Liver (tissue), 9 donors: Measurements from ENCODE around the gene TRIM32. TPM values are rescaled to one million over a fixed set of nuclear protein-coding genes. Genes with fewer than 3 reads are reported as not detected.

Experiments used
- DNase-seq: peaks from one replicate; pipeline ENCODE4 v3.0.0-alpha.2; 2017; ENCODE audit warnings: low spot score
- H3K27ac ChIP-seq, 2 donors: one replicate each; pipeline ENCODE4 v1.7.0; 2013; ENCODE audit warnings: inconsistent platforms in 2 of 2, low read length in 2 of 2, control low read depth in 1 of 2, low read depth in 1 of 2, mild to moderate bottlenecking in 1 of 2
- H3K27me3 ChIP-seq, 4 donors: one replicate each; pipeline versions ENCODE4 v1.6.1 to v1.7.0; 2013; ENCODE audit warnings: low read length in 3 of 4, inconsistent platforms in 1 of 4, mild to moderate bottlenecking in 1 of 4, moderate library complexity in 1 of 4; ENCODE audit not compliant: control insufficient read depth in 4 of 4, insufficient read depth in 4 of 4
- H3K36me3 ChIP-seq, 4 donors: one replicate each; pipeline versions ENCODE4 v1.6.1 to v1.7.0; 2013; ENCODE audit warnings: low read length in 3 of 4, mild to moderate bottlenecking in 3 of 4, low read depth in 1 of 4, moderate library complexity in 1 of 4; ENCODE audit not compliant: control insufficient read depth in 4 of 4, insufficient read depth in 3 of 4
- H3K4me1 ChIP-seq, 4 donors: one replicate each; pipeline versions ENCODE4 v1.6.1 to v1.7.0; 2013; ENCODE audit warnings: low read length in 3 of 4, mild to moderate bottlenecking in 3 of 4, moderate library complexity in 1 of 4; ENCODE audit not compliant: control insufficient read depth in 4 of 4, insufficient read depth in 4 of 4
- H3K4me3 ChIP-seq, 3 donors: one replicate each; pipeline versions ENCODE4 v1.6.1 to v1.7.0; 2013; ENCODE audit warnings: low read length in 3 of 3, control low read depth in 1 of 3, low read depth in 1 of 3, mild to moderate bottlenecking in 1 of 3
- H3K9ac ChIP-seq, 2 donors: one replicate each; pipeline ENCODE4 v1.7.0; 2013; ENCODE audit warnings: low read length in 2 of 2, mild to moderate bottlenecking in 2 of 2, moderate library complexity in 2 of 2, control low read depth in 1 of 2, low read depth in 1 of 2
- H3K9me3 ChIP-seq, 4 donors: one replicate each; pipeline versions ENCODE4 v1.6.1 to v1.7.0; 2013; ENCODE audit warnings: low read length in 3 of 4; ENCODE audit not compliant: control insufficient read depth in 4 of 4
- ATF3 ChIP-seq: IDR thresholded peaks from 2 replicates; pipeline ENCODE4 v1.6.1; 2016; ENCODE audit warnings: antibody characterized with exemption
- CTCF ChIP-seq: fragments of 150-350 bp; IDR thresholded peaks from 2 replicates; pipeline ENCODE4 v1.5.1; 2017; ENCODE audit warnings: improper control_type of control experiment, low read depth, low read length; ENCODE audit not compliant: missing input control
- EGR1 ChIP-seq, 2 donors: IDR thresholded peaks; 2 replicates each; pipeline ENCODE4 v1.6.1; 2016 to 2018; ENCODE audit warnings: antibody characterized with exemption in 2 of 2, low read depth in 2 of 2
- FOXA1 ChIP-seq: IDR thresholded peaks from 2 replicates; pipeline ENCODE4 v1.6.1; 2016; ENCODE audit warnings: antibody characterized with exemption
- FOXA2 ChIP-seq: IDR thresholded peaks from 2 replicates; pipeline ENCODE4 v1.6.1; 2016; ENCODE audit warnings: antibody characterized with exemption
- GABPA ChIP-seq, 2 donors: IDR thresholded peaks in 1 of 2; conservative IDR thresholded peaks in 1 of 2; 2 replicates each; pipeline ENCODE4 v1.6.1; 2016; ENCODE audit warnings: antibody characterized with exemption in 2 of 2, mild to moderate bottlenecking in 1 of 2, moderate library complexity in 1 of 2
- HNF4A ChIP-seq, 2 donors: conservative IDR thresholded peaks; 2 replicates each; pipeline ENCODE4 v1.6.1; 2016; ENCODE audit warnings: antibody characterized with exemption in 2 of 2, mild to moderate bottlenecking in 2 of 2
- HNF4G ChIP-seq: IDR thresholded peaks from 2 replicates; pipeline ENCODE4 v1.6.1; 2016; ENCODE audit warnings: antibody characterized with exemption
- JUND ChIP-seq, 2 donors: IDR thresholded peaks; 2 replicates each; pipeline ENCODE4 v1.6.1; 2016; ENCODE audit warnings: antibody characterized with exemption in 2 of 2
- MAX ChIP-seq: IDR thresholded peaks from 2 replicates; pipeline ENCODE4 v1.6.1; 2016; ENCODE audit warnings: antibody characterized with exemption
- NR2F2 ChIP-seq: IDR thresholded peaks from 2 replicates; pipeline ENCODE4 v1.6.1; 2016; ENCODE audit warnings: antibody characterized with exemption
- RAD21 ChIP-seq, 2 donors: IDR thresholded peaks; 2 replicates each; pipeline ENCODE4 v1.6.1; 2016; ENCODE audit warnings: antibody characterized with exemption in 2 of 2, mild to moderate bottlenecking in 2 of 2
- REST ChIP-seq: IDR thresholded peaks from 2 replicates; pipeline ENCODE4 v1.6.1; 2016; ENCODE audit warnings: antibody characterized with exemption, mild to moderate bottlenecking
- RXRA ChIP-seq, 2 donors: IDR thresholded peaks; 2 replicates each; pipeline ENCODE4 v1.6.1; 2017 to 2018; ENCODE audit warnings: antibody characterized with exemption in 2 of 2, mild to moderate bottlenecking in 1 of 2
- SP1 ChIP-seq: IDR thresholded peaks from 2 replicates; pipeline ENCODE4 v1.6.1; 2018; ENCODE audit warnings: antibody characterized with exemption, mild to moderate bottlenecking
- TAF1 ChIP-seq: conservative IDR thresholded peaks from 2 replicates; pipeline ENCODE4 v1.6.1; 2016; ENCODE audit warnings: antibody characterized with exemption, mild to moderate bottlenecking
- YY1 ChIP-seq: IDR thresholded peaks from 2 replicates; pipeline ENCODE4 v1.6.1; 2016; ENCODE audit warnings: antibody characterized with exemption, mild to moderate bottlenecking
- WGBS: extraction: QIAGEN DNeasy Blood & Tissue Kit; methylation state at CpG from one replicate; pipeline ENCODE4 v1.1.7; 2013; 5-methylcytosine and 5-hydroxymethylcytosine counted together
- polyA plus RNA-seq, 2 donors: library from polyadenylated mRNA; stranded (reverse) in 1 of 2; unstranded in 1 of 2; fragments of 200-250 nt in 1 of 2; fragments of >200 nt in 1 of 2; fragmentation: Nextera tagmentation in 1 of 2; extraction: Ambion mirVana in 1 of 2; gene quantifications; one replicate each; pipeline versions ENCODE4 v1.2.1 to v1.2.3, GENCODE V29; 2013 to 2015
- total RNA-seq, 2 donors: library from RNA; depleted of rRNA; stranded (reverse); fragments of >200 nt; gene quantifications; one replicate each; pipeline ENCODE4 v1.2.3, GENCODE V29; 2014
- TF ChIP-seq, protein P1 (sequence below): IDR thresholded peaks from 2 replicates; pipeline ENCODE4 v1.6.1; 2016; ENCODE audit warnings: antibody characterized with exemption
- donor health status: healthy.
- donor health status: healthy.
- donor health status: healthy.
- donor health status: healthy.
- donor health status: healthy.

TRIM32 gene
- total and polyA plus RNA-seq, 4 donors = 3.0 to 5.9 (median 3.5) TPM

- H3K9me3 ChIP-seq = no peaks in the 10 kb centered on the region
- no peaks in the 10 kb centered on the region for H3K27me3 ChIP-seq
- no peak overlapping the region for H3K9ac ChIP-seq
- H3K4me1 ChIP-seq = no peaks in the 10 kb centered on the region
- peak; percentile 83 to 85 for TF ChIP-seq RAD21 (IDR thresholded peaks at IDR 0.05)
- no peak for TF ChIP-seq JUND (IDR thresholded peaks at IDR 0.05)
- TF ChIP-seq REST = no peak
- TF ChIP-seq CTCF = peak; percentile 56
- no peak for TF ChIP-seq HNF4G
- TF ChIP-seq MAX = no peak
- TF ChIP-seq GABPA (IDR thresholded peaks at IDR 0.05 in 1 of 2, conservative IDR thresholded peaks at IDR 0.05 in 1 of 2) = no peak
- TF ChIP-seq ATF3 = no peak
- no peak for TF ChIP-seq FOXA2
- no peak for TF ChIP-seq TAF1
- TF ChIP-seq SP1 = no peak
- peak; percentile 17 for TF ChIP-seq FOXA1
- TF ChIP-seq EGR1 (IDR thresholded peaks at IDR 0.05; ENCODE audit: low read depth in 2 of 2) = no peak
- no peak for TF ChIP-seq HNF4A (conservative IDR thresholded peaks at IDR 0.05)
- TF ChIP-seq RXRA (IDR thresholded peaks at IDR 0.05) = no peak
- no peak for TF ChIP-seq NR2F2
- no peak for TF ChIP-seq YY1
- TF ChIP-seq, protein P1, sequence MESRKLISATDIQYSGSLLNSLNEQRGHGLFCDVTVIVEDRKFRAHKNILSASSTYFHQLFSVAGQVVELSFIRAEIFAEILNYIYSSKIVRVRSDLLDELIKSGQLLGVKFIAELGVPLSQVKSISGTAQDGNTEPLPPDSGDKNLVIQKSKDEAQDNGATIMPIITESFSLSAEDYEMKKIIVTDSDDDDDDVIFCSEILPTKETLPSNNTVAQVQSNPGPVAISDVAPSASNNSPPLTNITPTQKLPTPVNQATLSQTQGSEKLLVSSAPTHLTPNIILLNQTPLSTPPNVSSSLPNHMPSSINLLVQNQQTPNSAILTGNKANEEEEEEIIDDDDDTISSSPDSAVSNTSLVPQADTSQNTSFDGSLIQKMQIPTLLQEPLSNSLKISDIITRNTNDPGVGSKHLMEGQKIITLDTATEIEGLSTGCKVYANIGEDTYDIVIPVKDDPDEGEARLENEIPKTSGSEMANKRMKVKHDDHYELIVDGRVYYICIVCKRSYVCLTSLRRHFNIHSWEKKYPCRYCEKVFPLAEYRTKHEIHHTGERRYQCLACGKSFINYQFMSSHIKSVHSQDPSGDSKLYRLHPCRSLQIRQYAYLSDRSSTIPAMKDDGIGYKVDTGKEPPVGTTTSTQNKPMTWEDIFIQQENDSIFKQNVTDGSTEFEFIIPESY = no peak
- no peaks in the 10 kb centered on the region for H3K36me3 ChIP-seq
- 87% methylated on average over 5 of the region's 5 CpGs for WGBS
- no peak for DNase-seq
- H3K4me3 ChIP-seq = no peak overlapping the region
- H3K27ac ChIP-seq = no peak overlapping the region
Measured at GRCh38 chr9:116646661-116647514, 40.2 kb upstream of the TRIM32 start.
